GM13977 (cell line): ENCODE data around the gene STPG3.
A peak's percentile ranks its signal among the peaks of the same experiment; 100 is the strongest.

Experiments
- DNase-seq: peaks from one replicate; pipeline ENCODE4 v3.0.0; 2012; ENCODE audit warnings: low spot score
- CTCF ChIP-seq: IDR thresholded peaks from 2 replicates; pipeline ENCODE4 v1.5.1; 2012; ENCODE audit warnings: mild to moderate bottlenecking, control low read depth; ENCODE audit not compliant: insufficient read depth; ENCODE audit errors: extremely low read depth, missing control alignments
- in situ Hi-C: fragments of 300-500 bp; cut with MboI; formaldehyde crosslinking; loops from one replicate; pipeline ENCODE4 v1.12.0; 2022; ENCODE audit warnings: low sequenced_read_pairs, low pct_unique_long_range_greater_than_20kb, mixed read lengths, inconsistent platforms; ENCODE audit not compliant: unreplicated experiment

Gene STPG3

DNA sequence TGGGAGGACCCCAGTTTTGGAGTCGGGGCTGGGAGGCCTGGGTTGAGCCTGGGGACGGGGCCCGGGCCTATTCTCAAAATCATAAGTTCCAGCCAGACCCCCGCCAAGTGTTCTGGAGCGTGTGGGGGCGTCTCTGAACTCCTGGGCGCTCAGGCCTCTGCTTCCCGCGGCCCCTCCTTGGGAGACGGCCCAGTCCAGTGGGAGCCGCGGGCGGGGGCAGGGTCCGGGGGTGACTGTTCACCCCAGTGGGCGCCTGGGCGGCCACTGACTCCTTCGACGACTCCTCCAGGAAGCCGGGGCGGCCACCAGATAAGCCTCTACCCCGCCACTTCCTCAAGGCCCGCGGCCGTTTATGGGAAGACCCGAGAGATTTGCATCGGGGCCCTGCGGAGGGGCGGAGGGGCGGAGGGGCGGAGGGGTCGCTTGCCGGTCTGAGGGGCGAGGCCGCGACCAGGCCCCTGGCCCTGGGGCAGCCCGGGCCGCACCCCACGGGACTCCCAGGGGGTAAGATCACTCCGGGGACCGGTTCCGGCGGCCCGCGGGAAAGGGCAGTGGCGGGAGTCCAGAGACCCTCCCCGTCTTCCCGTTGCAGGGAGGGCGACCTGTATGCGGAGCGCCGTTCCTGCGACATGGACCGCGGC lies 27.1 kb downstream of the STPG3 start:
- DNase-seq, result no peak
- no peak for TF ChIP-seq CTCF
- in situ Hi-C loops, result no loop called here

- in situ Hi-C loops, result no loop called here
- no peak for DNase-seq
- TF ChIP-seq CTCF, result no peak
Measured at GRCh38 chr9:137278721-137279711, 27.9 kb downstream of the STPG3 start.

- no peak for DNase-seq
- TF ChIP-seq CTCF, result no peak
- in situ Hi-C loops, result no loop called here
Measured at GRCh38 chr9:137279741-137280473, 28.8 kb downstream of the STPG3 start.

DNA sequence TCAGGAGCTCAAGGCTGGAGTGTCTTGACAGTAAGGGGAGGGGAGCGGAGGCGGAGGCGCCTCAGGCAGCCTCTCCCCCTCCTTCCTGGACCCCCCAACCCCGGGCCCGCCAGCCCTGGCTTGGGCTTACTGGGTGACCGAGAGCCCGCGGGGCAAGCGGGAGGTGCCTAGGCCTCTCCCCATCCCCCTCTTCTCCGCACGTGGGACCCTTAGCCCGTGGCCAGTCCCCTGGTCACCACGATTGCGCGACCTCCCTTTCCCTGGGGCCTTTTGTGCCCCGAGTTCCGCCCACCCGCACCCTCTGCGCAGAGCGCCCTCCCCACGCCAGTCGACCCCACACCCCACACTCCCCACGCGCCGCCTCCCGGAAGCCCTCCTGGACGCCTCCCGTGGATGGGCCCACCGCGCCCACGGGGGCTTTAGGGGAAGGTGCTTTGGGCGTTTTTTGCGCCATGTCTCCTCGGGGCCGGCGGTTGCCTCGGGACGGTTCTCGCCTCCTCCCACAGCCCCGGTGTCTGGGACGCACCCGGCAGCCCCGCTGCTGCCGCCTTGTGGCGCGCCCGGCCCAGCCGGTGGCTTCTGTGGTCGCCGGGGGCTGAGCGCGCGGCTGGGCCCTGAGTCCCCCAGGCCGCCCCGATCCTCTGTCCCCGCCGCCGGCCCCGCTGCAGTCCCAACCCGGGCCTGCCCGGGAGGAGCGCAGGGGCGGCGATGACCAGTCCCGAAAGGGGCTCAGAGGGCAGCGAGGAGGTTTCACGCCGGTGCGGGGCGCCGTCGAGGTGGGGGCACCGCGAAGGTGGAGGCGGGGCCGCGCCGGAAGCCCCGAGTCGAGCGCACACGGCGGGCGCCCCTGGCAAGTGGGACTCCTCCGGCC lies 29.6 kb downstream of the STPG3 start:
- TF ChIP-seq CTCF, result peak; percentile 62
- in situ Hi-C loops, result no loop called here
- DNase-seq, result peak; percentile 73

DNA sequence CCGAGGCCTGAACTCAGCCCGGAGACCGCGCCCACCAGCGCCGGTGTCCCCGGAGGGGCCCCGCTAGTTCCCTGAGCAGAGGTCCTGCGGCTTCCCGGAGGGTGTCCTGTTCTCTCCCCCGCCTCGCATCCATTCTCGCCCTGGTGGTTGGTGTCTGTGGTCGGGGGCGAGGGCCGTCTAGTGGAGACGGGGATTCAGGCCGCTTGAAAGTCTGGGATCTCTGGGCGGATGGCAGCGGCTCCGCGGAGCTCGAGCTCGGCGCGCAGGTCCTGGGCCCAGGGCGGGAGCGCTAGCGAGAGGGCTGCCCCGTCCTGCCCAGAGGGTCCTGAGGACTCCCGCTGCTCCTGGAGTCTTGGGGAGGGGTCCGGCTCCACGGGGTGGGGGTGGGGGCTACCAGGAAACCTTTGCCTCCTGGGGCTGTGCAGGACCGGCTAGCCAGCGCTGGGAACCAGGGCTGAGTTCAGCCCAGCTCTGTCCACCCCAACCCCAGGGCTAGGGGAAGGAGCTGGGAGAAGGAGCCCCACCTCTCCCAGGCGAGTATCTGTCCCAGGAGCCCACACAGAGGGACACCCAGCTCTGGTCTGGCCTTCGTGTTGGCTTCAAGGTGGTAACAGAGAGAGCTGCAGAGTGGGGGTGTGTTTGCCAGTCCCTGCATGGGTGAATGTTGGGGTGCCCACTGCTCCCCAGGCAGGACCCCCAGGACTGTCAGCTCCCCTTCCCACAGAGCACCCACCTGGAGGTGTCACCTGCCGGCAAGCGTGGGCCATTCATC lies 30.4 kb downstream of the STPG3 start:
- DNase-seq, result no peak
- TF ChIP-seq CTCF, result no peak
- in situ Hi-C loops, result no loop called here
